Kidney epithelial cell (primary cell): ENCODE measurements around the gene ZBTB32. TPM values are rescaled to one million over a fixed set of nuclear protein-coding genes. Genes with fewer than 3 reads are reported as not detected.

ENCODE experiments used
- DNase-seq: peaks from one replicate; pipeline ENCODE4 v3.0.0-alpha.2; 2010; ENCODE audit warnings: low read depth
- H3K27me3 ChIP-seq: 2 replicates; pipeline ENCODE4 v1.6.0; 2011; ENCODE audit warnings: low read length; ENCODE audit not compliant: control insufficient read depth, insufficient read depth
- H3K36me3 ChIP-seq: 2 replicates; pipeline ENCODE4 v1.5.1; 2011; ENCODE audit warnings: low read length; ENCODE audit not compliant: control insufficient read depth, insufficient read depth
- H3K4me3 ChIP-seq: 2 replicates; pipeline ENCODE4 v1.5.1; 2011; ENCODE audit warnings: low read depth, mild to moderate bottlenecking, control low read depth, low read length
- CTCF ChIP-seq: IDR thresholded peaks from 2 replicates; pipeline ENCODE4 v1.5.1; 2011; ENCODE audit warnings: mild to moderate bottlenecking, moderate library complexity, low read length, control low read depth, inconsistent platforms; ENCODE audit not compliant: insufficient read depth, poor library complexity, severe bottlenecking
- total RNA-seq: library from RNA; depleted of rRNA; stranded (reverse); fragments of >200 nt; gene quantifications from 2 replicates; pipeline ENCODE4 v1.2.3, GENCODE V29; 2015

The ZBTB32 gene
- total RNA-seq, 1 donor from 2014 or later, result not detected

DNA sequence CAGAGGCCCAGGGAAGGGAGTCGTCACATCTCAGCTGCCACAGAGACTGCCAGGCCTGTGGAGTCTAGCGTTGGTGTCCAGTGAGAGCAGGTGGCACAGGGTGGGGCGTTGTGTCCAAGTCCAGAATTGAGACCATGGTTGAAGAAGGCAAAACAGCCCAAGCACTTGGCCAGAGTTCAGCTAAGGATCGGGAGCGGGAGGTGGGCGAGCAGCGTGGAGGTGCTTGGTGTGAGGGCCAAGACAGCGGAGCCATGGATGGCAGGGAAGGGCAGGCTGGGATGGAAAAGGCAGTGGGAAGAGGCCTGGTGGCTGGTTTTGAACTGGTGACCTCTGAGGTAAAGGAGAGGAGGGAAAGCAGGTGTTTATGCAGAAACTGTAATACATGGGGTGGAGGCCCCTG lies 29.9 kb downstream of the ZBTB32 start:
- TF ChIP-seq CTCF, result no peak

DNA sequence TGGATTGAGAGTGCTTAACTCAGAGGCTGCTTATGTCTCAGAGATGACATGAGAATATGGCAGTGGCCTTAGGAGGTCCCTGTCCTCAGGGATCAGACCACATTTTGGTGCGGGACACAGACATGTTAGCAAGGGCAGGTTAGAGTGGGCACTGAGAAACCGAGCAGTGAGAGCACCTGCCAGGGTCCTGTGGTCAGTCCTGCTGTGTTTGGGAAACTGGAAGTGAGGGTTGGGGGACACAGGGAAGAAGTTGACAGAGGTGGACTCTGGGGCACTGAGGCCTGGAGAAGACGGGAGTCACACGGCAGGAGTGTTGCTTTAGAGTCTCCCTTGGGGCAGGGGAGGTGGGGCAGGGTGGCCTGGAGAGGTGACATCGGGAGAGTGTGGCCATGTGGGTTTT lies 30.5 kb downstream of the ZBTB32 start:
- Histone ChIP-seq H3K4me3 (no peak overlapping the region), H3K36me3 (peaks cover 5% of the 10 kb centered on the region), H3K27me3 (no peaks in the 10 kb centered on the region)
- no peak for DNase-seq
- TF ChIP-seq CTCF, result no peak

More for the DNA sequence above, 29.9 kb downstream of the ZBTB32 start:
- no peak for DNase-seq
- Histone ChIP-seq H3K27me3 (no peaks in the 10 kb centered on the region), H3K4me3 (no peak overlapping the region), H3K36me3 (peaks cover 5% of the 10 kb centered on the region)

DNA sequence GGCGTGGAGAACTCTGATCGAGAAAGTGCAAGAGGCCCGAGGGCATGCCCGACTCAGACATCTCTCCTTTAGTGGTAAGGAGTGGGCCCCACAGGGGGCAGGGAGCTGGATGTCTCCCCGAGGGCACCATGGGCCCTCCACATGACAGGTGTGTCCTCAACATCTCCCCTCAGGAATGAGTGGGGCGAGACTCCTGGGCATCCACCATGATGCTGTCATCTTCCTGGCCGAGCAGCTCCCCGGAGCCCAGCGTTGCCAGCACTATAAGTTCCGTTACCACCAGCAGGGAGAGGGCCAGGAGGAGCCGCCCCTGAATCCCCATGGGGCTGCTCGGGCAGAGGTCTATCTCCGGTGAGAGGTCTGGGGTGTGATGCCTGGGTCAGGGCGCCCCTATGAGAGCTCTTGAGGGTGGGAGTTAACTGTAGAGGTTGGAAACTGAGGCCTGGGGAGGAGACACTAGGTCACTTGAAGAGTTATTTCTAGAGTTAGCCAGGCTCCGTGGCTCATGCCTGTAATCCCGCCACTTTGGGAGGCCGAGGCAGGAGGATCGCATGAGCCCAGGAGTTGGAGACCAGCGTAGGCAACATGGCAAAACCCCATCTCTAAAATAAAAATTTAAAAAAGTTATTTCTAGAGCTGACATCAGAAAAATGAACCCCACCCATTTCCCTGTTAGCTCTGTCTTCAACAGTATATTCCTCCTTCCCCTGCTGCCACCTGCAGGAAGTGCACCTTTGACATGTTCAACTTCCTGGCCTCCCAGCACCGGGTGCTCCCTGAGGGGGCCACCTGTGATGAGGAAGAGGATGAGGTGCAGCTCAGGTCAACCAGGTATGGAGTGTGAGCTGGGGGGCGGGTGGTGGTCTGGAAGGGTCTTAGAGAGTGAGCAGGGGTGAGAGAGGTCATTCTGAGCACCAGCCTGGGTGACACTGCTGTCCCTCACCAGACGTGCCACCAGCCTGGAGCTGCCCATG lies 32.8 kb downstream of the ZBTB32 start:
- DNase-seq, result no peak
- H3K36me3 ChIP-seq, result no peaks in the 10 kb centered on the region
- no peak overlapping the region for H3K4me3 ChIP-seq
- H3K27me3 ChIP-seq, result no peaks in the 10 kb centered on the region
- TF ChIP-seq CTCF, result peak; percentile 3

- no peak for DNase-seq
- Histone ChIP-seq H3K27me3 (no peaks in the 10 kb centered on the region), H3K4me3 (no peak overlapping the region), H3K36me3 (no peaks in the 10 kb centered on the region)
- TF ChIP-seq CTCF, result no peak
Observed at GRCh38 chr19:35738021-35738886, 33.9 kb downstream of the ZBTB32 start.

DNA sequence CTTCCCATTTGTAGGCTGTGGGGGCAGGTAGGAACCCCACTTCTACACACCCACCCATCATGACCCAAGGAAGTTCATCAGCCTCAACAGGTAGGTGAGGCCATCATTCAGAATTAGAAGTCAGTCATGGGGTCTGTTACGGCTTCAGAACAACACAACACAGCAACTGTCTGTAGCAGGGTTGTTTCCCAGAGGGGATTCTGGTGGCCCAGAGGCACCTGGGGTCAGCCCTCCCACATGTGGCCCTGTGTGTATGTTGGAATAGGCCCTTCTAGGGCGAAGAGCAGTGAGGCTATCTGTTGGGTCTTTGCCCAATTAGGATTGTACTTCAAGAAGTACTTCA lies 34.5 kb downstream of the ZBTB32 start:
- H3K27me3 ChIP-seq, result no peaks in the 10 kb centered on the region
- H3K4me3 ChIP-seq, result no peak overlapping the region
- H3K36me3 ChIP-seq, result no peaks in the 10 kb centered on the region
- no peak for TF ChIP-seq CTCF
- DNase-seq, result no peak
